Brain microvascular endothelial cell (primary cell): ENCODE results near the gene TSSK6.

Experiments used
- DNase-seq: peaks from one replicate; pipeline ENCODE4 v3.0.0-alpha.2; 2020
- H3K27ac ChIP-seq: fragments of 250-450 bp; sonication (Bioruptor Pico); 2 replicates; pipeline ENCODE4 v1.5.1; 2020; ENCODE audit warnings: mild to moderate bottlenecking, moderate library complexity
- H3K27me3 ChIP-seq: fragments of 250-450 bp; sonication (Bioruptor Pico); replicated peaks from 2 replicates; pipeline ENCODE4 v1.5.1; 2020; ENCODE audit warnings: mild to moderate bottlenecking
- H3K36me3 ChIP-seq: fragments of 250-450 bp; sonication (Bioruptor Pico); replicated peaks from 2 replicates; pipeline ENCODE4 v1.5.1; 2020; ENCODE audit warnings: mild to moderate bottlenecking
- H3K4me3 ChIP-seq: 2 replicates; pipeline ENCODE4 v1.5.1; 2011; ENCODE audit warnings: low read depth, mild to moderate bottlenecking, control low read depth, low read length, moderate library complexity
- CTCF ChIP-seq: IDR thresholded peaks from 2 replicates; pipeline ENCODE4 v1.5.1; 2011; ENCODE audit warnings: low read depth, mild to moderate bottlenecking, moderate library complexity, low read length, control low read depth, inconsistent platforms; ENCODE audit errors: missing control alignments
- in situ Hi-C: cut with HindIII; loops from 2 replicates; pipeline ENCODE4 v1.10.0; 2017; ENCODE audit warnings: low sequenced_read_pairs, low pct_ligation_motif_present

The TSSK6 gene

GRCh38 chr19:19543101-19543500 is 27.8 kb upstream of the TSSK6 start:
- no peak for TF ChIP-seq CTCF
- in situ Hi-C loops, result no loop called here
- no peaks in the 10 kb centered on the region for H3K36me3 ChIP-seq

GRCh38 chr19:19542507-19542906 is 27.2 kb upstream of the TSSK6 start:
- no peak overlapping the region for H3K27ac ChIP-seq
- in situ Hi-C loops, result no loop called here
- H3K36me3 ChIP-seq, result no peaks in the 10 kb centered on the region
- H3K4me3 ChIP-seq, result no peak overlapping the region
- no peak for TF ChIP-seq CTCF
- DNase-seq, result no peak
- H3K27me3 ChIP-seq, result peaks cover 15% of the 10 kb centered on the region

More at GRCh38 chr19:19543101-19543500, 27.8 kb upstream of the TSSK6 start:
- Histone ChIP-seq H3K27ac (no peak overlapping the region), H3K27me3 (peaks cover 12% of the 10 kb centered on the region), H3K4me3 (no peak overlapping the region)
- no peak for DNase-seq

DNA sequence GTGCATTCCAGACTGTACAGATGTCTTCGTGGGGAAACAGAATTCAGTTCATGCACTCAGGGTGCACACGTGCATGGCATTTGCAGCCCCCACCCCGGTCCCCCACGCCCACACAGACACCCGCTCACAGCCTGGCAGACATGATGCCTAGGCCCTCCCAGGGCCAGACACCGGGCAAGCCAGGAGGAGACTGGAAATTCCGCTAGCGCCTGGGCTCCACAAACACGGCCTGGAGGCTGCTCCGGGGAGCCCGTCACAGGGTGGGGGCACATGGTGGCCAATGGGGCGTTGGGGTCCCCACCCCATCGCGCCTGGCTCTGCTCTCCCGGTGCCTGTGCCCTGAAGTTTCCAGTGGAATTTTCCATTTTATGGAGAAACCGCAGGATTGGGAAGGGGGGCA is 26.3 kb upstream of the TSSK6 start:
- H3K36me3 ChIP-seq, result no peaks in the 10 kb centered on the region
- no peak for TF ChIP-seq CTCF
- in situ Hi-C loops, result no loop called here
- no peak for DNase-seq
- no peak overlapping the region for H3K27ac ChIP-seq
- peaks cover 15% of the 10 kb centered on the region for H3K27me3 ChIP-seq
- H3K4me3 ChIP-seq, result no peak overlapping the region

- peaks cover 15% of the 10 kb centered on the region for H3K27me3 ChIP-seq
- DNase-seq, result no peak
- in situ Hi-C loops, result no loop called here
- no peaks in the 10 kb centered on the region for H3K36me3 ChIP-seq
- peak overlapping the region; percentile 3 for H3K4me3 ChIP-seq
- TF ChIP-seq CTCF, result no peak
- no peak overlapping the region for H3K27ac ChIP-seq
Observed at GRCh38 chr19:19540715-19541515, 25.6 kb upstream of the TSSK6 start.

- Histone ChIP-seq H3K36me3 (no peaks in the 10 kb centered on the region), H3K4me3 (no peak overlapping the region), H3K27me3 (peaks cover 15% of the 10 kb centered on the region), H3K27ac (no peak overlapping the region)
- DNase-seq, result peak; percentile 56
- in situ Hi-C loops, result no loop called here
- TF ChIP-seq CTCF, result no peak
Observed at GRCh38 chr19:19540064-19540714, 24.8 kb upstream of the TSSK6 start.

DNA sequence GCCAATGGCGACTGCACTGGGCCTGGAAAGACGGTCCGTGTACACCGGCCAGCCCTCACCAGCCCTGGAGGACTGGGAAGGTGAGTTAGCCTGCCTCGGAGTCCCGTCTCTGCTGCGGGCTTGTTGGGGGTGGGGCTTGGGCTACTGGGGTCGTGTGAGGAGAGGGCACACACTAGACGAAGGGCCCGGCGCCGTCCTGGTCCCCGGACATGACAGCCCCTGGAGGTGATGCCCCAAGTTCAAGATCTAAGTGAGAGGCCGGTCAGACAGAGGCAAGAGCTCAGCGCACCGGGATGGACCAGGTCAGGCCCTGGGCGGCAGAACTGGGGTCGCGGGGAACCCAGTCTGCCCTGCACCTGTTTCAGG is 24.3 kb upstream of the TSSK6 start:
- no peaks in the 10 kb centered on the region for H3K36me3 ChIP-seq
- no peak overlapping the region for H3K4me3 ChIP-seq
- no peak overlapping the region for H3K27ac ChIP-seq
- TF ChIP-seq CTCF, result no peak
- DNase-seq, result no peak
- in situ Hi-C loops, result no loop called here
- peaks cover 15% of the 10 kb centered on the region for H3K27me3 ChIP-seq
